ENCODE data around the gene ODC1.

DNA sequence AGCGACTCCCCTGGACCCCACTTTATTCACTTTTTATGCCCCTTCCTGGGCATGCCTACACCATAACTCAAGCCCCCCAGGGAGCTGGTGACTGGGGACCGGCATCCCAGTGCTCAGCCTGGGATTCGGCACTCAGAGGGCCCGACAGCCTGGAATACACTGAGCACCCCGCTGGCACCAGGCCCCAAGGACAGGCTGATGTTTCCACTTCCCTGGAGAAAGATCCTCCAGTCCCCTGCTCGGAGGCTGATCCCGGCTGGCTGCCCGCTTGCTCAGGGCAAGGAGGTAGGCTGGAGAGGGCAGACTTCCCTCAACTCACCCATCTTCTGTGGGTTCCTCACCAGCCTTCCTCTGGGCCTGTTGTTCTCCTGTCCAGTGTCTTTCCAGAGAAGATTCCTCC is 36.6 kb downstream of the ODC1 start:
- TF ChIP-seq, protein P1, sequence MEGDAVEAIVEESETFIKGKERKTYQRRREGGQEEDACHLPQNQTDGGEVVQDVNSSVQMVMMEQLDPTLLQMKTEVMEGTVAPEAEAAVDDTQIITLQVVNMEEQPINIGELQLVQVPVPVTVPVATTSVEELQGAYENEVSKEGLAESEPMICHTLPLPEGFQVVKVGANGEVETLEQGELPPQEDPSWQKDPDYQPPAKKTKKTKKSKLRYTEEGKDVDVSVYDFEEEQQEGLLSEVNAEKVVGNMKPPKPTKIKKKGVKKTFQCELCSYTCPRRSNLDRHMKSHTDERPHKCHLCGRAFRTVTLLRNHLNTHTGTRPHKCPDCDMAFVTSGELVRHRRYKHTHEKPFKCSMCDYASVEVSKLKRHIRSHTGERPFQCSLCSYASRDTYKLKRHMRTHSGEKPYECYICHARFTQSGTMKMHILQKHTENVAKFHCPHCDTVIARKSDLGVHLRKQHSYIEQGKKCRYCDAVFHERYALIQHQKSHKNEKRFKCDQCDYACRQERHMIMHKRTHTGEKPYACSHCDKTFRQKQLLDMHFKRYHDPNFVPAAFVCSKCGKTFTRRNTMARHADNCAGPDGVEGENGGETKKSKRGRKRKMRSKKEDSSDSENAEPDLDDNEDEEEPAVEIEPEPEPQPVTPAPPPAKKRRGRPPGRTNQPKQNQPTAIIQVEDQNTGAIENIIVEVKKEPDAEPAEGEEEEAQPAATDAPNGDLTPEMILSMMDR (IDR thresholded peaks at IDR 0.05): no peak
- TF ChIP-seq POLR2A (IDR thresholded peaks at IDR 0.05) (no peak), POLR2AphosphoS5 (IDR thresholded peaks at IDR 0.05) (no peak)
